T-helper 2 cell treated with Interferon-gamma antibody and Interleukin-4, amounts not matched to agents 5 μg/mL and 100 μg/mL, for 36 hours (primary cell): ENCODE data around the gene IRAK3.
"Not testable (repeated sequence)": the region's sequence is repeated elsewhere in the genome, so short reads cannot be mapped to it uniquely, and the experiment has no call there.

Source experiments
- DNase-seq: peaks from one replicate; pipeline ENCODE4 v3.0.0; 2021; ENCODE audit warnings: low spot score
- H3K27ac Mint-ChIP-seq: one replicate; pipeline ENCODE4 v1.8.0; 2021; ENCODE audit warnings: mild to moderate bottlenecking, mixed read lengths
- H3K27me3 Mint-ChIP-seq: one replicate; pipeline ENCODE4 v1.8.0; 2021; ENCODE audit warnings: low read depth, mixed read lengths
- H3K36me3 Mint-ChIP-seq: one replicate; pipeline ENCODE4 v1.8.0; 2021; ENCODE audit warnings: low read depth, mixed read lengths
- H3K4me1 Mint-ChIP-seq: one replicate; pipeline ENCODE4 v1.8.0; 2021; ENCODE audit warnings: low read depth, mixed read lengths
- H3K4me3 Mint-ChIP-seq: one replicate; pipeline ENCODE4 v1.8.0; 2022; ENCODE audit warnings: mild to moderate bottlenecking, moderate library complexity, mixed read lengths
- H3K9me3 Mint-ChIP-seq: one replicate; pipeline ENCODE4 v1.8.0; 2021; ENCODE audit warnings: mixed read lengths

The IRAK3 gene

DNA sequence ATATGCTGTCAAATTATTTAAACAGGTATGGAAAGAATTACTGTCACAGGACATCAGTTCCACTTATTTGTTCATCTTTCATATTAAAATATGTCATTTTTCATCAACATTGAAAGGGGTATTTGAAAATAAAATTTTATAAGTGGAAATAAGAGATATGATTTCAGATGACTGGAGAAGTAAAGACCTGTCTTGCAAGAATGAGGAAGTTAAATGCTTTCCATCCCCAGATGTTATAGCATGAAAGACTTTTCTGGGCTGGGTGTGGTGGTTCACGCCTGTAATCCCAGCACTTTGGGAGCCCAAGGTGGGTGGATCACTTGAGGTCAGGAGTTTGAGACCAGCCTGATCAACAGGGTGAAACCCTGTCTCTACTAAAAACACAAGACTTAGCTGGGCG is 22.6 kb downstream of the IRAK3 start:
- H3K27me3 Mint-ChIP-seq = peaks cover 19% of the 10 kb centered on the region
- H3K9me3 Mint-ChIP-seq, H3K36me3 Mint-ChIP-seq: not testable (repeated sequence)

GRCh38 chr12:66213011-66213410 is 24.0 kb downstream of the IRAK3 start:
- not testable (repeated sequence) for H3K4me3 Mint-ChIP-seq, H3K36me3 Mint-ChIP-seq, H3K27ac Mint-ChIP-seq, H3K9me3 Mint-ChIP-seq, DNase-seq, H3K4me1 Mint-ChIP-seq
- peaks cover 16% of the 10 kb centered on the region for H3K27me3 Mint-ChIP-seq

More for the DNA sequence above, 22.6 kb downstream of the IRAK3 start:
- H3K27ac Mint-ChIP-seq, H3K4me3 Mint-ChIP-seq, H3K4me1 Mint-ChIP-seq, DNase-seq: not testable (repeated sequence)

DNA sequence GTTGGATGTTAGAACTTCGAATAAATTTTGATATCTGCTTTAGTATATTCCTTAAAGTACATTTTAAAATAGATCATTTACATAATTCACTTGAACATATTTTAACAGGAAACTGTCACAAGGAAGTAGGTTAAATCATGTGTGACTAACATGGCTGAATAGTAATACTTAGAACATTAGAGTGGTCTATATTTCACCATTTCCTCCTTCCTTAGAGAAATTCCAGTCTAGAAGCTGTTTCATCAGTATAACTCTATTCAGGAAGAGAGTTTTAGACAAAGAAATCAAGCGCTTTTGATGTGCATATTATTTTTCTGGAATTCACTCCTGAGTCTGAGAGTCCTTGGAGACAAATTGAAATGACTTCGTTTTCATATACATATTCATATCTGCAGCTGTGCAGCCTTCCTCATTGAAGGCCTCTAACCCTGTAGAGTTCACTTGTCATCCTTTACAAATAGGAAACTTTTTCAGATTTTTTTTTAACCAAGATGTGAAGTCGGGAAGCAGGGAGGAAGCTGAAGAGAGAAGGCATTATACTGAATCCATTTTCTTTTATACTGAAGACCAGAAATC is 28.4 kb downstream of the IRAK3 start:
- peaks cover 11% of the 10 kb centered on the region for H3K27me3 Mint-ChIP-seq
- no peak overlapping the region for H3K27ac Mint-ChIP-seq

GRCh38 chr12:66228462-66228861 is 39.4 kb downstream of the IRAK3 start:
- Mint-ChIP-seq H3K9me3 (no peaks in the 10 kb centered on the region), H3K27me3 (peaks cover 21% of the 10 kb centered on the region), H3K4me3 (no peak overlapping the region), H3K36me3 (no peaks in the 10 kb centered on the region), H3K4me1 (no peaks in the 10 kb centered on the region), H3K27ac (no peak overlapping the region)
- DNase-seq = no peak

More for the DNA sequence above, 28.4 kb downstream of the IRAK3 start:
- no peak for DNase-seq
- Mint-ChIP-seq H3K9me3 (peaks cover 19% of the 10 kb centered on the region), H3K4me3 (no peak overlapping the region), H3K4me1 (peaks cover 1% of the 10 kb centered on the region), H3K36me3 (peaks cover 2% of the 10 kb centered on the region)

- no peaks in the 10 kb centered on the region for H3K36me3 Mint-ChIP-seq
- no peak overlapping the region for H3K27ac Mint-ChIP-seq
- no peak overlapping the region for H3K4me3 Mint-ChIP-seq
Measured at GRCh38 chr12:66232263-66232662, 43.2 kb downstream of the IRAK3 start.

GRCh38 chr12:66234037-66234693 is 45.2 kb downstream of the IRAK3 start:
- not testable (repeated sequence) for H3K4me1 Mint-ChIP-seq, H3K36me3 Mint-ChIP-seq, H3K9me3 Mint-ChIP-seq, H3K27ac Mint-ChIP-seq
- H3K4me3 Mint-ChIP-seq = peak overlapping the region; percentile 33
- DNase-seq = peak; percentile 10
- H3K27me3 Mint-ChIP-seq = peaks cover 46% of the 10 kb centered on the region

More at GRCh38 chr12:66232263-66232662, 43.2 kb downstream of the IRAK3 start:
- DNase-seq = no peak
- Mint-ChIP-seq H3K27me3 (peaks cover 40% of the 10 kb centered on the region), H3K9me3 (no peaks in the 10 kb centered on the region), H3K4me1 (peaks cover 2% of the 10 kb centered on the region)

DNA sequence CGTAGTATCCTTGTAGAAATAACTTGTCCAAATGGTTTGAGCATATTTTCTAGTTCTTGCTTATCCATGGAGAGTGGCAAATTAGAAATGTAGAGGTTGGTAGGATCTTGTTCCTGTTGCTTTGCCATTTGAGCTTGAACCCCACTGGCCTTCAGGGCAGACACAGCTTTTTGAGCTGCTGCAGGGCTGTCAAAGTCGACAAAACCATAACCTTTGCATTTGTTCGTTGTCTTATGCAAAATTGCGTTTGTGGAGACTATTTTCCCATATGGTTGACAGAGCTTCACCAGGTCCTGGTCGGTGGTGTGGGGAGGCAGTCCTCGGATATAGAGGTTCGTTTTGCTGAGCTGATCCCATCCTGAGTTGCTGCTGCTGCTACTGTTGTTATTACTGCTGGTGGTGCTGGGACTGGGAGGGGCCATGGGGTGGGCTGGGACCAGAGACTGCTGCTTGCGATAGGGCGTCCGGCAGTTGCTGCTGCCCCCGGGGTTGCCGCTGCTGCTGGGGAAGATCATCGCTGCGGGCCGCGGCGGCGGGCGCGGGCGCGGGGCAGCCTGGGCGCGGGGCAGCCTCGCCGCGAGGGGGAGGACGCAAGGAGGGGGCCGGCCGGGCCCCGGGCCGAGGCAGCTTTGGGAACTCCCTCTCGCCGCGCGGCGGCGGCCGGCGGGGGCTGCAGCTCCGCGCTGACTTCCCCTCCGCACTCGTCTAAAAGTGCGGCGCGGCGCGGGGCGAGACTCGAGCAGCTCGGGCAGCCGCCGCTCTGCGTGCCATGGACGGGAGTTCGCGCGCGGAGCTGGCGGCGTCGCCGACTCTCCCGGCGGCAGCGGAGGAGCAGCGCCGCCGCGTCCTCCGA is 46.0 kb downstream of the IRAK3 start:
- not testable (repeated sequence) for H3K4me1 Mint-ChIP-seq, H3K27ac Mint-ChIP-seq, H3K9me3 Mint-ChIP-seq, H3K36me3 Mint-ChIP-seq
- peak; percentile 12 for DNase-seq
- Mint-ChIP-seq H3K27me3 (peaks cover 49% of the 10 kb centered on the region), H3K4me3 (peak overlapping the region; percentile 65)

- DNase-seq = no peak
- Mint-ChIP-seq H3K27me3 (peaks cover 49% of the 10 kb centered on the region), H3K27ac (no peak overlapping the region), H3K4me3 (peak overlapping the region; percentile 45), H3K36me3 (no peaks in the 10 kb centered on the region), H3K4me1 (peaks cover 2% of the 10 kb centered on the region), H3K9me3 (no peaks in the 10 kb centered on the region)
Measured at GRCh38 chr12:66235626-66236281, 46.7 kb downstream of the IRAK3 start.

DNA sequence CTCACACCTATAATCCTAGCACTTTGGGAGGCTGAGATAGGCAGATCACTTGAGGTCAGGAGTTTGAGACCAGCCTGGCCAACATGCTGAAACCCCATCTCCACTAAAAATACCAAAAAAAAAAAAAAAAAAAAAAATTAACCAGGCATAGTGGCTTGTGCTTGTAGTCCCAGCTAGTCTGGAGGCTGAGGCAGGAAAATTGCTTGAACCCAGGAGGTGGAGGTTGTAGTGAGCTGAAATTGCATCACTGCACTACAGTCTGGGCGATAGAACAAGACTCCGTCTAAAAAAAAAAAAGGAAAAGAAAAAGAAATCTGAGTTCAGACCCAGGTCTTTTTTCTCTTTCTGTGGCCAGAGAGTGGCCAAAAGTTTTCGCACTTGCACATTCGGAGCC is 47.3 kb downstream of the IRAK3 start:
- H3K9me3 Mint-ChIP-seq, H3K27ac Mint-ChIP-seq, DNase-seq, H3K4me1 Mint-ChIP-seq, H3K36me3 Mint-ChIP-seq, H3K4me3 Mint-ChIP-seq: not testable (repeated sequence)
- H3K27me3 Mint-ChIP-seq = peaks cover 47% of the 10 kb centered on the region

GRCh38 chr12:66236969-66237368 is 48.0 kb downstream of the IRAK3 start:
- no peak overlapping the region for H3K4me3 Mint-ChIP-seq
- no peaks in the 10 kb centered on the region for H3K36me3 Mint-ChIP-seq
- H3K27ac Mint-ChIP-seq = no peak overlapping the region
- no peak for DNase-seq
- no peaks in the 10 kb centered on the region for H3K9me3 Mint-ChIP-seq
- peaks cover 2% of the 10 kb centered on the region for H3K4me1 Mint-ChIP-seq
- peaks cover 42% of the 10 kb centered on the region for H3K27me3 Mint-ChIP-seq

GRCh38 chr12:66237505-66238175 is 48.6 kb downstream of the IRAK3 start:
- Mint-ChIP-seq H3K4me3 (no peak overlapping the region), H3K27me3 (peaks cover 42% of the 10 kb centered on the region), H3K4me1 (peaks cover 2% of the 10 kb centered on the region), H3K27ac (no peak overlapping the region), H3K9me3 (no peaks in the 10 kb centered on the region), H3K36me3 (no peaks in the 10 kb centered on the region)
- no peak for DNase-seq

- Mint-ChIP-seq H3K4me3 (no peak overlapping the region), H3K27ac (no peak overlapping the region), H3K9me3 (no peaks in the 10 kb centered on the region), H3K27me3 (peaks cover 38% of the 10 kb centered on the region), H3K36me3 (no peaks in the 10 kb centered on the region), H3K4me1 (peaks cover 2% of the 10 kb centered on the region)
- DNase-seq = no peak
Measured at GRCh38 chr12:66239295-66239694, 50.3 kb downstream of the IRAK3 start.

DNA sequence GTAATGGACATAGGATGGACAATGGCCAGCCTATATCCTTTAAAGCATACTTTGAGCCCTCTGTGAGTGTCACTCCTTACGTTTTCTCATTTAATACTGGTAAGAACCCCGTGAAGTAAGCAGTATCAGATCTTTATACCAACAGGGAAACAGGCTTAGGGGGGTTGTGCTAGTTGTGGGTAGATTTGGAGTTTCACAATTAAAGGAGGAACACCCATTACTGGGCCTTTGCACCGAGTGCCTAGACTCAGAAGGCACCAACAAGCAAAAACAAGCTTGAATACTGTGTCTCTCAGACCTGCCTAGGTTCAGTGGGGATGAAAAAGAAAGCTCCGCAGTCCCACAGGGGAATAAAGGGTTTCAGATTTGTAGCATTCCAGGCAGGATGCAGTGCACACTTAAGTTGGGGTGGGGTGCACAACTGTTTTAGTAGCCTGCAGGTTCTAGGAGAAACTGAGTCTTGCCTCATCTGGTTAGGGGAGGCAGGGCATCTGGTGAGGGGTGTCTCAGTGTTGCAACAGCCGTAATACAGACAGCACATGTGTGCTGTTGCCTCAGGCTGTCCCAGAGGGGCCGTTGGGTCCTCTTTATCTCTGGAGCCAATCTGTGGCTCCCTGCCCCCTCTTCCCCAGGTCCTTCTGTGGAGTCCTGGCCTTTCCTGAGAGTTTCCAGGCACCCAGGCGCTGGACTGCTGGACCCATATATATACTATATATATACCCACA is 51.2 kb downstream of the IRAK3 start:
- Mint-ChIP-seq H3K4me3 (no peak overlapping the region), H3K9me3 (no peaks in the 10 kb centered on the region), H3K4me1 (peaks cover 2% of the 10 kb centered on the region), H3K27me3 (peaks cover 31% of the 10 kb centered on the region), H3K27ac (no peak overlapping the region), H3K36me3 (no peaks in the 10 kb centered on the region)
- no peak for DNase-seq
